GM11168 (cell line): ENCODE data around the gene SPOCK1.

Source experiments
- in situ Hi-C: fragments of 300-500 bp; cut with MboI; formaldehyde crosslinking; loops from one replicate; pipeline ENCODE4 v1.12.0; 2022; ENCODE audit warnings: low sequenced_read_pairs; ENCODE audit not compliant: unreplicated experiment

The SPOCK1 gene

DNA sequence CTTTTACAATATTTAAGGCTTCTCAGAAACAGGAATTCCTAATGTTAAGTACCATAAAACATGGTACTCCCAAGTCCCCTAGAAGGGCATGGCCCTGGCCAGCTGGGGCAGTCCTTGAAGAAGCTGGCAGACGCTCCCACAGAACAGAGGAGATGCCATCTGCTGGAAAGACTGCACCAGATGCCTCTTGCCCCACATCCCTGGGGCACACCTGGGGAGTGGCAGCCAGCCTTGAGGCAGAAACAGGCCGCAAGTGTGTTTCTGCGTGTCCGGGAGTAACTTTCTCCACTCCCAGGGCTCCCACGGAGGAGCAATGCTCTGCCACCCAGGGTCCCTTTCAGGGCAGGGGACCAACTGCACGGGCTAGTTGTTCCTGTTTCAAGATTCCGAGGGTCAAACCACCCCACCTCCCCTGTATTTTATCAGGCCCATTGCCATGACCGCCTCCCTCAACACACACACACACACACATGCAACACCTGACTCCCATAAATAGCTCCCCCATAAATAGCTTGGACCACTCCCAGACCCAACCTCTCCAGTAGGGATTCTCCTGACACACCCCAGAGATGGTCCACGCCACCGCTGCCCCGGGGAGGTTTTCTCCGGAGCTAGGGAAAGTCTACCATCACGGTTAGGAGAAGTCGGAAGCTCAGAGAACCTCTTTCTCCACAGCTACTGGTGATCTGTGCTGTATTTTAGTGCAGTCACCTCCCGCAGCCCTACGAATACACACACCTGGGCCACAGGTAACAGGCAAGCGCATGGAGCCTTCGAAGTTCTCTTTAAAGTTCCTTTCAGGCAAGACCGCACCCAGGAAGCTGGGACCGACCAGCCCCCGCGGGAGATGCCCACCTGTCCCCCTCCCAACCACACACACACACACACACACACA lies 1.5 kb downstream of the SPOCK1 start:
- in situ Hi-C loops = loop anchor here (10.0 kb wide), 1 partner anchor 183 kb away; no protein-coding TSS in a partner anchor

DNA sequence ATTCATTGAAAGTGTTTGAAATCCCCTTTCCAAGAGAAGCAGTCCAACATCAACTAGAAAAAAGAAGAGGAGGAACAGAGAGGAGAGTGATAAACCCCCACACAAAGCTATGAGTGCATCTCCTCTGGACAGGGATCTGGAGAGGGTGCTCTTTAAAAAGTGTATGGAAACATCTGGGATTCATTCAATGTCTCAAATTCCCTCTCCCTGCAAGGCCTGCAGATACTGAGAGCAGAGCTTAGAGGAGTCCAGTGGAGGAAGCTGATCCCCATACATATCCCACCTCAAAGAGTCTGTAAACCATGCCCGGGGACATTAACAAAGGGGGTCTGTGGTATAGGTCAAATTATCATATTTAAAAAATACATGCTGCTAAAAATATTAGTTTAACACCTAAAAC lies 2.2 kb downstream of the SPOCK1 start:
- in situ Hi-C loops = loop anchor here (10.0 kb wide), 1 partner anchor 182 kb away; no protein-coding TSS in a partner anchor

DNA sequence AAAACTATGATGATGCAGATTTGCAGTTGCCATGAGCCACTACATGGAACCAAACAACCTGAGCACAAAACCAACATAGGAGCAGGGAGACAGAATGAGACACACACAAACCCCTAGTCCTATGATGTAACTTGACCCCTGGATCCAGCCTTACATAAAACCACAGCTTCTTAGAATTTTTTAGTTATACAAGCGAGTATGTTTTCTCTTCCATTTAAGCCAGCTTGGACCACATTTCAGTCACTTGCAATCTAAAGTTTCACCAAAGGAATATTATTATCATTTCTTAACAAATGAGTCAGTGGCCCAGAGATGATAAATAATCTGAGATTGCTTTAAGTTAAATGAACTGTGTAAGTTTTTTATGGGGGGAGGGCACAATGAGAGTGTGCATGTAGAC lies 6.8 kb downstream of the SPOCK1 start:
- in situ Hi-C loops = loop anchor here (10.0 kb wide), 1 partner anchor 178 kb away; no protein-coding TSS in a partner anchor

DNA sequence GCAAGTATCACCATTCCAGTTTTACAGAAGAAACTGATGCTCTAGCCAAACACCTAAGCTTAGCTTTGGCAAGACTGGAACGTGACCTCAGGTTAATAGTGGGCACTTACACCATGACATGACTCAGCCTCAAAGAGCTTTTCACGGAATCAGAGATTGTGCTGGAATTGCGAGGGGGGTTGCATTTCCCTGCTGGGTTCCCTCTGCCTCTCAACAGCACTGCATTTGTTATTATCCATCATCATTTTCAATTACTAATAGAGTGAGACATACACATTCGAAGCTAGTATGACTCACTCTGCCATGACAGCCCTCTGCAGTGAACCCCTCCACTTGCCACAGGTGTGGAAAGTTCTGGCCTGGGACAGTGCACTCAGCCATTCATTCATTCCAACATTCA lies 8.0 kb downstream of the SPOCK1 start:
- in situ Hi-C loops = loop anchor here (10.0 kb wide), 1 partner anchor 176 kb away; no protein-coding TSS in a partner anchor

DNA sequence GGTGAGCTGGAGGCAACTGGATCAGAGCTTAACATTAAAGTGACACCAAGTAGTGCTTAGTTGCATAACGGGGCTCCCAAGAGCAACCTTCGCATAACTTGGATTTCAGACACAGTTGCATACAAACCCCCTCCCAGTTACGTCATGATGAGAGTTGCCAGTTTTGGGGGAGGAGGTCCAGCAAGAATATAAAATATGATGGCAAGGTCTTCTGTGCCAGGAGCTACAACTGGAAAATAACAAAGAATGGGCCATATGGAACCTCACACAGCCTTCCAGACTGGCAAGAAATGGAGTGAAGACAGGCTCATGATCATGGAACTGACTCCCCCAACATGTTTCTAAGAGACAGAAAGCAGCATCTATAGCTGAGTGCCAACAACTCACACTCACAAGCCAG lies 8.5 kb downstream of the SPOCK1 start:
- in situ Hi-C loops = loop anchor here (10.0 kb wide), 1 partner anchor 176 kb away; no protein-coding TSS in a partner anchor

DNA sequence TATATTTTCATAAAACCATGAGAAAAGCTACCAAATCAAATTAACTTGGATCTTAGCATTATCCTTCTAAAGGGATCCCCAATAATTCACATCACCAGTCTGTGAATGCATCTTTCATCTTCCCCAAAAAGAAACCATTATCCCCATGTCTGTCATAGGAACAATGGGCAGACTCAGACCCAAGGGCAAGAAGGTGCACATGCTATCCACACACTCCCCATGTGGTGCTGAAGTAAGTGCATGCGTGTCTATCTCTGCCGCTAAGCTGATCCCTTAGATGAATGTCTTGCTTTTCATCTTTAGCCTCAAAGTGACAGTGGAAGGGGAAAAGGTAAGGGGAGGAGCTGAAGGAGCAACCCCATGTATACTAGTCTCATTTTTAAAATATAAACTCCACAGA lies 10.2 kb downstream of the SPOCK1 start:
- in situ Hi-C loops = no loop called here

DNA sequence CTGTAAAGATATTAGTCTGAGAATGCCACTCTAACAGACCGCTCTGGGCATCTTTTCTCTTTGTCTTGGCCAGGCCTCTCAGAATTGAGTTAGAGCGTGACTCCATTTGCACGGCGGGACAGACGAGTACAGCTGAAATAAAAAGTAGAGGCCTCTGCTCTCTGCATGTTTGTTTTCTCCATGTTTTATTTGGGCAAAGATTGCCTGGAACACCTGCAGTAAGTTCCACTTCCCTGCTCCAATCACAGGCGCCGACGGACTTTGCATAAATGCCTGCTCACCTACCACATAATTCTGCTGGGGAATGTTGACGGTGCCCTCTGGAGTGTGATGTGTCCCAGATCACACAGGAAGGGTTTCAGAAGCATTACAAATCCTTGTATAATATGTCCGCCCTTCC lies 10.6 kb downstream of the SPOCK1 start:
- in situ Hi-C loops = no loop called here

DNA sequence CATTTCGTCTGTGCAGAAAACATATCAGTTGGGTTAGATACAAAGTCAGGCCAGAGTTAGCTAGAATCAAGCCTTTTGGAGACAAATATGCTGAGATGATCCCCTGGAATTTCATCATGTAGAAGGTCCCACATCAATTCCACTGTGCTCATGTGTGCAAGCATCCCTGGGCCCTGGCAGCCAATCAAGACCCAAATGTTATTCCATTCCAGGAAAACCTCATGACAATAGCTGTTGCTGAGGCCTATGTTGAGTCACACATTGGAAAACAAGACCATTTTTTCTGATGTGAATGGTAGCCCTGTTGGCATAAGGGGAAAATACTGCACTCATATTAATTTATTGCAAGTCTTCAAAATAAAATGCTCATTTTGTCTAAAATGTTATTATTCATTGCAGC lies 11.5 kb downstream of the SPOCK1 start:
- in situ Hi-C loops = no loop called here

DNA sequence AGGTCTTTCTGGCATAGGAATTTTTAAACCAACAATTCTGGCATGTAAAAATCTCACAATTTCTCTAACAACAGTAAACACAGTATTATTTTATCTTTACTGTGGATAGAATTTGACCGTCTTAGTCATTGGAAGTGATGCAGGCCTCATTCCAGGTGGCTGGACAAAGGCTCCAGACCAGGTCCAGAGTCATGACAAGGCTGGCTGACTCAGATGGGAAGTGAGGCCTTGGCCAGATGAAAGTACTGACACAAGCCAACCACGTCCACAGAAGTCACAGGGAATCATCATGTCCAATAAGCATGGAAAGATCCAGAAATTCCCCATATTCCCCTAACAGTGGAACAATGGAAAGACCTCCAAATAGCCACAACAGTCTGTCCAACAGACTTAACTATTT lies 12.4 kb downstream of the SPOCK1 start:
- in situ Hi-C loops = no loop called here

DNA sequence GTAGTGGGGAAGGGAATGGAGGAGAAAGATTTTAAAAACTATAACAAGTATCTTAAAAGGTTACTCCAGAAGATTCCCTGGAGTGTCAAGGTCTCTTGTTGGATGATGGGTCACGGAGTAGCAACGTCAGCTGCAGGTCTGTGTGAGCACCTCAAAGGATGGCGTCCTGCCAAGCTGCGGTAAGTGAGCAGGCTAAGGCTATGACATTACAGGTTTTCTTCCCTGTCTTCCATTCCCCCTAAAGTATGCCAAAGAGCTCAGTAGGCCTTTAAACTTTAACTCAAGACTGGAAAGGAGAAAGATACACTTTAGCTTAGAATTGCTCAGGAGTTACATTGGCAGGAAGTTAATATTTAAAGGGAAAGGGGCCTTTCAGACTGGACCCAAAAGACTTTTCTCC lies 17.5 kb downstream of the SPOCK1 start:
- in situ Hi-C loops = no loop called here

DNA sequence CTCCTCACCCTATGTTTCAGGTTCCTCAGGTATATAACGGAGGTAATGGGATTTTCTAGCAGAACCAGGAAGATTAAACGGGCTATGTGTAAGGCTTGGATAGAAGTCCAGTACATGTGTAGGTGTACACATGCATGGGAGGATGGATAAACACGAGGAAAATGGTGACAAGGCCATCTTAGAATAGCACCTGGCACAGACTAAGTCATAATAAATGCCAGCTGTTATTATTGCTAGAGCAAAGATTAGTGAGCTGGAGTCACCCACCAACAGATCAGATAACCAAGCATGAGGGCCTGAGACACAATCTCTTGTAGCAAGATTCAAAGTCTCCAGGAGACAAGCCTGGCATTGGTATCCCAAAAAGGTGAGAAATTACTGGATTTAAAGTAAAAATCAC lies 21.1 kb downstream of the SPOCK1 start:
- in situ Hi-C loops = no loop called here

DNA sequence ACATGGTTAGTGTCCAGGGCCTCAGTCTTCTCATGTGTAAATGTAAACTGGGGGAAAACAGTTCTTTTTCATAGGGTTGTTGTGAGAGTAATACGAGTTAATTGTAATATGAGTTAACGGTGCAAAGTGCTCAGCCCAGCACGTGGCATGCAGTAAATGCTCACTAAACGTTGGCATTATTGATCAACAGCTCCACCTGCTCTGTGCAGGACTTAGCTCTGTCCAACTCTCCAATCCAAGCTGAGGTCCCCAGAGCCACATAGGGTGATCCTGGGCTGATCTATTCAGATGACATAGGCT lies 28.3 kb downstream of the SPOCK1 start:
- in situ Hi-C loops = no loop called here

DNA sequence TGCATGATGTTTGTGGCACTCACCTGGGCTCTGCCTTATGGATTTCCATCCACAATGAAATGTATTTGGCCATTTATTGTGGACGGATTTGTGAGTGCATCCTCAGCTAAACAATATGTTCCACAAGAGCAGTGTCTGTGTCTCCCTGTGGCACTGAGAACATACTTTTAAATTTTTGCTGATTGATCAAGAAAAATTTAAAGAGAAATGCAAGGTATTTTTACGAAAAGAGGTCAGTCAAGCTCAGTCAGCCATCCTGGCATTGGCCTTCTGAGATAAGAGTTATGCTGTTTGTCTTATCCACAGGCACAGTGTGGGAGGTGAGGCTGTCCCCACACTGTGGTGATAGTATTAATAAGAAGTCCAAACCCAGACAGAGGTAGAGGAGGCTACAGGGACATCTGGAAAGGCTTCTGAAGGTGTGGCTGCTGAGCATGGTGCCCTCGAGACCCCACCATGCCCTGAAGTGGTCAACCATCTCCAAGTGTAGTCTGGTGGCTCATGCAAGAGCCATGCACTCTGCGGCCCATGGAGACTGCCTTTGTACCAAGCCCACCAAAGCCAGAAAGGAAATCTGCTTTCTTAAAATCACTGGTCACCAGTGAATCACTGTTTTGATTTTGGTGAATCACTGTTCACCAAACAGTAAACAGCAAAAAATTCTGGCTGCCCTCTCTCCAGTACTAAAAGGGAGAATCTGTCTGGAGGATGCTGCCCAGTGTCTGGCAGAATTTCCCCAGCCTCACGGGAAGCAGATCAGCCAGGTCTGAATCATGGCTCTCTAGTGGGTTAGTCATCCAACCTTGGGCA lies 28.8 kb downstream of the SPOCK1 start:
- in situ Hi-C loops = no loop called here

DNA sequence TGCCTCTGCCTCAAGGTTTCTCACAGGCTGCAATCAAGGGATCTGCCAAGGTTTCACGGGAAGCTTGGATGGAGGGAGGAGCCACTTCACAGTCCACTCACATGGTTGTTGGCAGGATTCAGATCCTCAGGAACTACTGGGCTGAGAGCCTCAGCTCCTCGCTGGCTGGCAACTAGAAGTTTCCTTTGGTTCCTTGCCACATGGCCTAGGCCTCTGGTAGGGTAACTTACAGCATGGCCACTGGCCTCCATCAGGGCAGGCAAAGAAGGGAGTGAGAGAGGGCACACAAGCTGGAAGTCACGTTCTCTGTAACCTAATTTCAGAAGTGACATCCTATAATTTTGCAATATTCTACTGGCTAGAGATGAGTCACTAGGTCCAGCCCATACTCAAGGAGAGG lies 32.2 kb downstream of the SPOCK1 start:
- in situ Hi-C loops = no loop called here

DNA sequence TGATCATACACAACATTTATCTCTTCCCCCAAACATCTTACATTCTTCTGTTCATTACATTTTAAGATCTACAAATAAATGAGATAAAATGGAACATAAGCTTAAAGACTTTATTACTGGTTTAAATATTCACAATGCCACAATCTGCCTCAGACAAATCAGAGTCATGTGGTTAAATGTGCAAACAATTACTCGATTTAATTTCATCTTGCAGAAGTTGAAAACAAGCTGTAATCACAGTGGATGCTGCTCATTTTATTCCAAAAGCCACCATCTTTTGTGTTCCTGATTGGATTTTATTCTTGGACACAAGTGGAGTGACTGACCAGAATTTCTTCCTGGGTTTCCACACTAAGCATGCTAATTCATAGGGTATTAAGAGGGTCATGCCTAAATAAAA lies 33.2 kb downstream of the SPOCK1 start:
- in situ Hi-C loops = no loop called here

DNA sequence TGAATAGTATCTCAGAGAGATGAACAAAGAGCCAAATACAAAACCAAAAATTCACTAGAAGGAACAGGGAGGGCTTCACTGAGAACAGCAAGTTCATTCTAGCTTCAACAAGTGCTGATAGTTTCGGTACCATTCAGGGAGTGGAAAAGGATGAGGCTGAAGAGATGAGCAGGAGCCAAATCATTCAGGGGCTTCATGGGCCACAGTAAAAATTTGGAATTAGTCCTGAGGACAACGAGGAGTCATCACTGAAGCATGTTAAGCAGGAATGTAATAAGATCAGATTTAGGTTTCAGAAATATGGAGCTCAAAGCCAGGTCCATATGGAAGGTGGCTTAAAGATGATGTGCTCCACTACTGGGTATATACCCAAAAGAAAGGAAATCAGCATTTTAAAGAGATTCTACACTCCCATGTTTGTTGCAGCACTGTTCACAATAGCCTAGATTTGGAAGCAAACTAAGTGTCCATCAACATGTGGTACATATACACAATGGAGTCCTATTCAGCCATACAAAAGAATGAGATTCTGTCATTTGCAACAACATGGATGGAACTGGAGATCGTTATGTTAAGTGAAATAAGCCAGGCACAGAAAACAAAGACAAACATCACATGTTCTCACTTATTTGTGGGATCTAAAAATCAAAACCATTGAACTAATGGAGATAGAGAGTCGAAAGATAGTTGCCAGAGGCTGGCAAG lies 36.2 kb downstream of the SPOCK1 start:
- in situ Hi-C loops = no loop called here

DNA sequence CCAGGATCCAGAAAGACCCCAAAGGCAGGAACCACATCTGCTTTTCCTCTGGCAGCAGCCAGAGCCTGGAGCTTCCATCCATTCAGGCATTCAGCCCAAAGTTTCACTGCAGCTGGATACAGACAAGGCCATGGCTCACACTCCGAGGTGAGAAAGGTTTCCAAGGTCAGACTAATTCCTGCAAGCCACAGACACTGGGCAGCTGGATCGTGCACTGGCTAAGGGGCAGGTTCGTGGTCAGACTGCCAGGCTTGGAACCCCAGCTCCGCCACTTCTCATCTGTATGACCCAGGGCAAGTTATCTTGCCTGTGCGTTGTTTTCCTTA lies 36.9 kb downstream of the SPOCK1 start:
- in situ Hi-C loops = no loop called here

DNA sequence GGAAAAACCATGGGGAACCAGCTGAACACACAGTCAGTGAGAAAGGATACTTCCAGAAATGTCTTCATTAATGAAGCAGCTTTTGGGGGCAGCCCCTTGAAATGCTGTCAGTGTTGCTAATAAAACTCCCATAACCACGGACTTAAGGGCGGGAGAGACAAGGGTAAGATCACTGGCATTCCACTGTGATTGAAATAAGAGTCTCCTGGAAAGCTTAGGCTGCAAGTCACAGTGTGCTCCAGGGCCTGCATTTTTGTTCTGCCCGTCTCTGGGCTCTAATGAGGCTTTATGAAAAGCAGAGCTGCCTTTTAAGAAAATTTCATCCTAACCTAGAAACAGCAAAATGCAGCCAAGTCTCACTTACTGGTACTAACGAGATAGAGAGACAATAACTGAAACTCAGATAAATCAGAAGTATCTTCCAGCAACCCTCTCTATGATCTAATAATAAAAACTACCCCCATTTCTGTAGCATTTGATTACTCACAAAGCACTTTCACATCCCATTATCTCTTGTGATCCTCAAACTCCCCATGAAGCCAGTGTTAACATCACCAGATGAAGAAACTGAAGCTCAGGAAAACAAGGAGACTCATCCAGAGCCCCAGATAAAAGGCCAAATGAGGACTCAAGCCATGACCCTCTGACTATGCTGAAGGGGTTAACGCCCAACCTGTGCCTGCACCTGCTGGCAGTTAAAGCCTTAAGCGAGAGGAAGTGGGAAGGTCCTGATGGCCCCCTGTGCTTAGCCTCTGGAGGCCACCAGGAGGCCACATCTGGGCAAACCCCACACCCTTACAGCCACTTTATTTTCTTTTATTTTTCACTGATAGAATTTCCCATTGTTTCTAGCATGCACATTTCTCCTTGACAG lies 37.5 kb downstream of the SPOCK1 start:
- in situ Hi-C loops = no loop called here

DNA sequence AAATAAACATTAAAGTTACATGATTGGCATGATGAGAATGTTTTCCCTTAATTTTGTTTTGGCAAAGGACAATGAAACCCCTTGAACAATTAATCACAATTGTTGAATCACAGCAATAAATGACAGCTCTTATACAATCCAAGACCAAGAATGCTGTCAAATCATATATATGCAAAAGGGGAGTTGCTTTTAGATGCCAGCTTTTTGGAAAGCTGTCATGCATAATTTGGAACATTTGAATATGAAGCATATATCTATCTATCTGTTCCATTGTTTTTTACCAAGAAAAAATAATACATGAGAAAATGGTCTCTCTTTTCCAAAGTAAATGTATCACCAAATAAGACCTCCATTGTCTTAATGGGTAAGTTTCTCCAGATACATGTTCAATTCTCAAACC lies 44.5 kb downstream of the SPOCK1 start:
- in situ Hi-C loops = no loop called here

DNA sequence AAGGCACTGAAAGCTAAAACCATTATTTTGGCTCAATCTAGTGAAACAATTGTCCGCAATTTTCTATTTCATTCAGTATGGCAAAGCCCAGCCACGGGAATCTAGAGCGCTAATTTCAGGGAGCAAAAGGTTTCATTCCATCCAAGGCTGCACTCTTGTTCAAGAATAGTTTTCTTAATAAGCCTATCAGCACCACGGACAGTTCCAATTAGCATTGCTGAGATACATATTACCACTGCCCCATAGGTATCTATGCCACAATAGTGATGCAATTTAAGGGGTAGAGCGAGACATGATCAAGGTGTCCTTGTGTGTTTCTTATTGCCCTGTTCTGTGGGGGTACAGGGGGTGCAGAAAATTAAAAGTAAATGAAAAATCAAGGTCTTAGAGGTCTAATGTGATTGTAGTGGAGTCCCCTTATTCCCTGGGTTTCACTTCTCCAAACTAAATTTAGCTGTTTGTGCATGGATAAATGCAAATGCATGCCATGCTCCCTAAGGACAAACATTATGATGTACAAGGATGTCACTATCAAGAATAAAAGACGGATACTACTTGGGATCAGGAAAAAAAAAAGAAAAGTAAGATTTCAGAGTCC lies 45.5 kb downstream of the SPOCK1 start:
- in situ Hi-C loops = no loop called here
